MM.1S (cell line): Measurements from ENCODE around the gene DDC.

Experiments used
- DNase-seq: peaks from one replicate; pipeline ENCODE4 v3.0.0-alpha.2; 2015
- H2AFZ ChIP-seq: fragments of 300-600 bp; sonication (generic); 2 replicates; pipeline ENCODE4 v1.6.0; 2016; ENCODE audit warnings: antibody characterized with exemption, low read length
- H3F3A ChIP-seq: fragments of 300-600 bp; sonication (generic); 2 replicates; pipeline ENCODE4 v1.6.1; 2016; ENCODE audit warnings: mild to moderate bottlenecking, antibody characterized with exemption, low read length, moderate library complexity, mixed read lengths; ENCODE audit not compliant: insufficient read depth
- H3K27ac ChIP-seq: fragments of 300-600 bp; sonication (generic); 2 replicates; pipeline ENCODE4 v1.5.1; 2016; ENCODE audit warnings: mild to moderate bottlenecking, low read length
- H3K27me3 ChIP-seq: fragments of 300-600 bp; sonication (generic); replicated peaks from 2 replicates; pipeline ENCODE4 v1.6.0; 2016; ENCODE audit warnings: low read length; ENCODE audit not compliant: insufficient read depth
- H3K36me3 ChIP-seq: fragments of 300-600 bp; sonication (generic); replicated peaks from 2 replicates; pipeline ENCODE4 v1.6.1; 2016; ENCODE audit warnings: mild to moderate bottlenecking, low read length, mixed read lengths; ENCODE audit not compliant: insufficient read depth
- H3K4me1 ChIP-seq: fragments of 300-600 bp; sonication (generic); 2 replicates; pipeline ENCODE4 v1.6.1; 2016; ENCODE audit warnings: low read length, mixed read lengths
- H3K4me2 ChIP-seq: fragments of 300-600 bp; sonication (generic); 2 replicates; pipeline ENCODE4 v1.6.0; 2016; ENCODE audit warnings: low read depth, low read length
- H3K4me3 ChIP-seq: fragments of 300-600 bp; sonication (generic); 2 replicates; pipeline ENCODE4 v1.5.1; 2016; ENCODE audit warnings: low read length, mixed read lengths
- H3K79me2 ChIP-seq: fragments of 300-600 bp; sonication (generic); 2 replicates; pipeline ENCODE4 v1.6.1; 2016; ENCODE audit warnings: mixed run types, low read length, mixed read lengths
- H3K9ac ChIP-seq: fragments of 300-600 bp; sonication (generic); 2 replicates; pipeline ENCODE4 v1.6.1; 2016; ENCODE audit warnings: low read length, mixed read lengths
- H3K9me2 ChIP-seq: fragments of 300-600 bp; sonication (generic); replicated peaks from 2 replicates; pipeline ENCODE4 v1.6.1; 2016; ENCODE audit warnings: mild to moderate bottlenecking, low read length, mixed read lengths; ENCODE audit not compliant: insufficient read depth
- H3K9me3 ChIP-seq: fragments of 300-600 bp; sonication (generic); replicated peaks from 2 replicates; pipeline ENCODE4 v1.6.1; 2016; ENCODE audit warnings: mild to moderate bottlenecking, low read length, mixed read lengths; ENCODE audit not compliant: insufficient read depth
- H4K20me1 ChIP-seq: fragments of 300-600 bp; sonication (generic); 2 replicates; pipeline ENCODE4 v1.6.1; 2016; ENCODE audit warnings: mild to moderate bottlenecking, low read length, moderate library complexity, mixed read lengths; ENCODE audit not compliant: insufficient read depth
- CTCF ChIP-seq: fragments of 300-600 bp; sonication (generic); IDR thresholded peaks from 2 replicates; pipeline ENCODE4 v1.5.1; 2016; ENCODE audit warnings: antibody characterized with exemption, low read length, mixed read lengths
- EZH2 ChIP-seq: fragments of 300-600 bp; sonication (generic); optimal IDR thresholded peaks from 2 replicates; pipeline ENCODE3; 2017; ENCODE audit warnings: low read depth, mild to moderate bottlenecking, antibody characterized with exemption, low read length, mixed read lengths
- EZH2phosphoT487 ChIP-seq: fragments of 300-600 bp; sonication (generic); IDR thresholded peaks from 2 replicates; pipeline ENCODE4 v1.6.1; 2018; ENCODE audit warnings: antibody characterized with exemption, low read length

DDC gene

DNA sequence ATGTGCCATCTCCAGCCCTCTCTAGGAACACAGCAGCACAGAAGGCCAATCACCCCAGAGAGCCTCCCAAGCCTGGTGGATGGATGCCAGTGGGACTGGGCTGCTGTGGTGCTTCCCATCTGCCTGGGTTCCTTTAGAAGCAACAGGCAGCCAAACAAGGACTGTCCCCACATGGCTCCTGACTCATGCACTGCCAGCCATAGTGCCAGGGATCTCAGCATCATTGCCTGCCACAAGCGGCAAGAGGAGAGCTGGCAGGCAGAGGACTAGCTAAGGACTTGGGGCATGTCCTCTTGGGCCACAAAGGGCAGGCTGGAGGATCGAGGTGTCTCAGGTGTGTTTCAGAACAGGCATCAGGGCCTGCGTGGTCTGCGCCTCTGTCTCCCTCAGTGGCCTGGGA lies 91.7 kb downstream of the DDC start:
- H3K79me2 ChIP-seq, result no peaks in the 10 kb centered on the region
- no peaks in the 10 kb centered on the region for H3K9me3 ChIP-seq
- H4K20me1 ChIP-seq, result no peaks in the 10 kb centered on the region
- H3F3A ChIP-seq, result no peaks in the 10 kb centered on the region
- no peak for DNase-seq
- H3K9ac ChIP-seq, result no peak overlapping the region
- no peaks in the 10 kb centered on the region for H3K4me1 ChIP-seq
- no peaks in the 10 kb centered on the region for H3K9me2 ChIP-seq
- H3K4me3 ChIP-seq, result no peak overlapping the region
- H3K27me3 ChIP-seq, result no peaks in the 10 kb centered on the region
- H3K4me2 ChIP-seq, result no peak overlapping the region
- H3K36me3 ChIP-seq, result no peaks in the 10 kb centered on the region
- TF ChIP-seq CTCF (no peak), EZH2 (no peak), EZH2phosphoT487 (no peak)
- H3K27ac ChIP-seq, result no peak overlapping the region
- H2AFZ ChIP-seq, result no peak overlapping the region

- no peaks in the 10 kb centered on the region for H3K9me2 ChIP-seq
- no peak overlapping the region for H2AFZ ChIP-seq
- H3K27ac ChIP-seq, result no peak overlapping the region
- no peaks in the 10 kb centered on the region for H3K36me3 ChIP-seq
- no peak overlapping the region for H3K9ac ChIP-seq
- H4K20me1 ChIP-seq, result no peaks in the 10 kb centered on the region
- no peak overlapping the region for H3K4me2 ChIP-seq
- H3K79me2 ChIP-seq, result no peaks in the 10 kb centered on the region
- H3F3A ChIP-seq, result no peaks in the 10 kb centered on the region
- TF ChIP-seq EZH2phosphoT487 (no peak), EZH2 (no peak), CTCF (no peak)
- H3K4me1 ChIP-seq, result peaks cover 8% of the 10 kb centered on the region; the same call in 1 of the 2 replicates
- H3K4me3 ChIP-seq, result no peak overlapping the region
- no peaks in the 10 kb centered on the region for H3K9me3 ChIP-seq
- no peaks in the 10 kb centered on the region for H3K27me3 ChIP-seq
- no peak for DNase-seq
Observed at GRCh38 chr7:50472427-50472826, 92.8 kb downstream of the DDC start.

DNA sequence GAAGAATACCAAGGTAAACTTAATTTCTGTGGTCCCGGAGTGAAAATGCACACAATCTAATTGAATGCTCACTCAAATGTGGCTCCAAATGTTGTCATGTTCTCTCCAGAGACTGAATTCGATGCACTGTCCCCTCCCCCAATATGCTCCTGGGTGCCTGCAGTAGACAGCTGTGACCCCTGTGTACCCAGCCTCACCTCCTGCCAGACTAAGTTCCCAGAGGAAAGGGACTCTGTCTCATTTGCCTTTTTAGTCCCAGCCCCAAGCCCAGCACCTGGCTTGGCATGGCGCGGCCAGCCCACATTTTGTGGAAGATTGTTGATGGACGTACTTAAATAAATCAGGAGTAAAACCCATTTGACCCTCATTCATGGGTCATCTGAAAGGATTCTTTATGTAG lies 93.2 kb downstream of the DDC start:
- H3K4me2 ChIP-seq, result no peak overlapping the region
- peaks cover 8% of the 10 kb centered on the region; the same call in 1 of the 2 replicates for H3K4me1 ChIP-seq
- H3K9me2 ChIP-seq, result no peaks in the 10 kb centered on the region
- H3K79me2 ChIP-seq, result no peaks in the 10 kb centered on the region
- no peaks in the 10 kb centered on the region for H3F3A ChIP-seq
- no peak overlapping the region for H3K4me3 ChIP-seq
- H3K36me3 ChIP-seq, result no peaks in the 10 kb centered on the region
- no peaks in the 10 kb centered on the region for H4K20me1 ChIP-seq
- H2AFZ ChIP-seq, result no peak overlapping the region
- H3K27ac ChIP-seq, result no peak overlapping the region
- no peak overlapping the region for H3K9ac ChIP-seq
- DNase-seq, result no peak
- no peaks in the 10 kb centered on the region for H3K9me3 ChIP-seq
- TF ChIP-seq EZH2 (no peak), CTCF (no peak), EZH2phosphoT487 (no peak)
- H3K27me3 ChIP-seq, result no peaks in the 10 kb centered on the region
